ENCODE measurements around the gene NUP58.

GRCh38 chr13:25324100-25324499 is 22.7 kb downstream of the NUP58 start:
- no peak for TF ChIP-seq EZH2 (IDR thresholded peaks at IDR 0.05; ENCODE audit: insufficient read depth, poor library complexity, severe bottlenecking)
- no peak for TF ChIP-seq EZH2phosphoT487 (IDR thresholded peaks at IDR 0.05; ENCODE audit: insufficient read depth, low read depth)
